Activated CD4-positive, alpha-beta T cell treated with anti-CD3 and anti-CD28 coated beads, Interleukin-2, amount 50 U/mL, for 4 hours (primary cell): ENCODE measurements around the gene BBS9.
"Not testable (repeated sequence)": the region's sequence is repeated elsewhere in the genome, so short reads cannot be mapped to it uniquely, and the experiment has no call there.

Source experiments
- DNase-seq, 2 experiments: peaks; one replicate each; pipeline ENCODE4 v3.0.0-alpha.2; 2020

Gene BBS9

DNA sequence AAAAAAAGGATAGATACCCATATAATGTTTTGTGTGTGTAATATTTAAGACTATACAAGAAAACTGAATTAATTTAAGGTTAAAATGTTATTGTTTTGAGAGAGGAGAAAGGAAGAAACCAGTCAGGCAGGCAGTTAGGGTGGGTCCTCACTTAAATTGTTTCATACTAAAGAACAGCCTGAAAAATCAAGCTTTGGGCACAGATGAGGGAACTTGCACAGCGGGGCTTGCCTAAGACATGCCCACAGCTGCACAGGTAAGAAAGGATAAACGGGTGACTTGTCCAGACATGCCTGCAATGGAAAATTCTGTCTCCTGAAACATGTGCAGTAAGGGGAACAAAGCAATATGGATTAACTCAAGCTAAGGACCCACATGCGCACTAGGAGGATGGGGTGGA, 158.4 kb downstream of the BBS9 start:
- no peak for DNase-seq

DNA sequence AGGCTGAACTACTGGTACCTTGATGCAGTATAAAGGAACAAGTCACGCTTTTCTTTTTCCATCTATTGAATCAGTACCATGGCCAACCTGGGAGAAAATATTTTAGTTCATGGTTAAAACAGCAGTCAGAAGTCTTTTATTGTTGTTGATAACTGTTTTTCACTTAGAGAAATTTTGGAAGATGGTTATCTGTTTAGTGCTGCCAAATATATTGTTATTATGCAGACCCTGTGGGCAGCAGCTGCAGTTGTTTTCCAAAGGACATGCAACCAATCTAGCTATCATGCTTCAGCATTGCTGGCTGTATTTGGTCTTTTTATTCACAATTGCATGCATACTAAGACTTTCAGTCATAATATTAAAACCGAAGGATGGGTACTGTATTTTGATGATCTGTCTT, 169.5 kb downstream of the BBS9 start:
- DNase-seq: no peak

GRCh38 chr7:33299425-33299824, 170.1 kb downstream of the BBS9 start:
- no peak for DNase-seq

GRCh38 chr7:33300131-33300530, 170.8 kb downstream of the BBS9 start:
- no peak for DNase-seq

DNA sequence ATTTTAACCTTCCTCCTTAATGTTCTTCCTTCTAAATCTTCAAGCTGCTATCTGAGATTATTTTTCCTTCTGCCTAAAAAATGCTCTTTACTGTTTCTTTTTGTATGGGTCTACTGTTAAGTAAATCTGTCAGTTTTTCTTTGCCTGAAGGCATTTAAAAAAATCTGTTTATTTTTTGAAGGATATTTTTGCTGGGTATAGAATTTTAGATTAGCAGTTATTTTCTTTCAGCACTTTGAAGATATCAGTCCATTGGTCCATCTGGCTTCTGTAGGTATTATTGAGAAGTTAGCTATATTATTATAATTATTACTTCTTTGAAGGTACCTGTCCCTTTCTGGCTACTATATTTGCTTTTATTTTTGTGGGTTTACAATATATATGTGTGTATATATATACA, 171.4 kb downstream of the BBS9 start:
- DNase-seq: no peak

- DNase-seq: not testable (repeated sequence)
Observed at GRCh38 chr7:33303978-33304557, 174.7 kb downstream of the BBS9 start.

DNA sequence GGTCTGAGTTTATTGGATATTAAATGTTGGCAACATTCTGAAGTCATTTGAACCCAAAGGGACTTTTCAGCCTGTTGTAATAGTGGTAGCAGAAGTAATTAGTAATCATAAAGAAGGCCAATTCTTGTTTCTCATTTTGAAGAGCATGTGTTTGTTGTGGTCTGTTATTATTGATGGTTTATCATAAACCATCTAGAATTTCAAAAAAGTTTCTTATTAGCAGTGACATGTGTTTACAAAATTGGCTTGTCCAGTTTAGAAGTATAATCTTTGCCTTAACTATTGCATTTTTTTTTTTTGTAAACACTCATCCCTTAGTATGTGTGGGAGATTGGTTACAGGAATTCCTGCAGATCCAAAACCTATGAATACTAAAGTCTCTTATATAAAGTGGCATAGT, 177.8 kb downstream of the BBS9 start:
- no peak for DNase-seq

DNA sequence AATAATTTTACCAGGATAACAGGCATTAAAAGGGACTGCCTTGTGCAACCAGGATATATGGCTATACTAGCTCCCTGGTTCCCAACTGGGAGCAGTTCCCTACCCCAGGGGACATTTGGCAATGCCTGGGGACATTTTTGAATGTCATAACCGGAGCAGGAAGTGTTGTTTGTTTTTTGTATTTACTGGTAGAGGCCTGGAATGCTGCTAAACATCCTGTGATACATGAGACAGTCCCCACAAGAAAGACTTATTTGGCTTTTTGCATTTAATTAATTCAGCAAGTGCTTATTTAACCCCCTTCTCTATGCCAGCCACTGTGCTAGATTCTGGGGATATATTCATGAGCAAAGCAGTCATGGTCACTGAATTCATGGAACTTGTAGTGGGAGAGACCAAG, 181.2 kb downstream of the BBS9 start:
- DNase-seq: no peak

GRCh38 chr7:33325754-33326484, 196.6 kb downstream of the BBS9 start:
- no peak for DNase-seq

- no peak for DNase-seq
Observed at GRCh38 chr7:33326485-33326848, 197.1 kb downstream of the BBS9 start.

DNA sequence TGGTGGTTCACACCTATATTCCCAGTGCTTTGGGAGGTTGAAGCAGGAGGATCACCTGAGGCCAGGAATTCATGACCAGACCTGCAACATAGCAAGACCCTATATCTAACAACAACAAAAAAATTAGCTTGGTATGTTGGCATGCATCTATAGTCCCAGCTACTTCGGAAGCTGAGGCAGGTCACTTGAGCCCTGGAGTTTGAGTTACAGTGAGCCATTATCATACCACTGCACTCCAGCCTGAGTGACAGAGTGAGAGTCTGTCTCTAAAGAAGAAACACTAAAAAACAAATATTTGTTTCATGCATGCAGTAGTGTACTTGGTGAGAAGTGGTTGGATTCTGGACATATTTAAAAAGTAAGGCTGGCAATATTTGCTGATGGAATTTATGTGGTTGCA, 198.1 kb downstream of the BBS9 start:
- DNase-seq: no peak

GRCh38 chr7:33334349-33334748, 205.0 kb downstream of the BBS9 start:
- no peak for DNase-seq

DNA sequence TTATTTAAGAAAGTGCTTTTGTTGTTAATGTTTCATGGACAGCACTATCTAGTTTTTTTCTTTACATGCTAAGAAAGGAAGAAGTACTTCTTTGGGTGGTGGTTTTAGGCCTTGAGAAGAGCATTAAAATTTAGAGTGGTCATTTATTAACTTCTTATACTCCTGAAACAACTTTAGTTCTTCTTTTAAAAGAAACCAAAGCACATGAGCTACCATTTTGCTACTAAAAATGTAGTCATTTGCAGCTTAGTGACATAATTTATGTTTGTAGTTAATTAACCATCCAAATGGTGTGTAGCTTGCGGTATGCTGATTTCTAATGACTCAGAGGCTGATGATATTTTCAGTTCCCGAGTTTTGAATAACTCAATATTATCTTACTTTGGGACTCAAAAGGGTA, 207.5 kb downstream of the BBS9 start:
- DNase-seq: no peak

GRCh38 chr7:33339074-33339790, 209.9 kb downstream of the BBS9 start:
- no peak for DNase-seq

- no peak for DNase-seq
Observed at GRCh38 chr7:33346055-33346454, 216.7 kb downstream of the BBS9 start.

- no peak for DNase-seq
Observed at GRCh38 chr7:33350577-33350976, 221.2 kb downstream of the BBS9 start.

DNA sequence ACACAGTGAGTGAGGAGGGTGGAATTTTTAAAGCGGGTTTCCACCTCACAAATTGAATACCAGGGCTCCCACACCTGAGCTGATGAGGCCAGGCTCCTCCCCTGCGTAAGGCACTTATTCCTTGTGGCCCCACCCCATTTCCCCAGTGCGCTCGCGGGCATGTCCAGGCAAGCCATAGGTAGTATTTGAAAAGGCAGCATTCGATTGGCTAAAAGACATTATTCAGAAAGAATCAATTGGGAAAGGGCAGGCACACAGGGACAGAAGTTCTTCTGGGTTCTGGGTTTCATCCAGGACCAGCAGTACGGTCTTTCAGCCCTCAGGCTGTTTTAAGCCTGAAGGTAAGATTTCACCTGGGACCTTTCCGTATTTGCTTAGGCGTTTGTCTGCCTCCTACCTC, 222.3 kb downstream of the BBS9 start:
- no peak for DNase-seq

DNA sequence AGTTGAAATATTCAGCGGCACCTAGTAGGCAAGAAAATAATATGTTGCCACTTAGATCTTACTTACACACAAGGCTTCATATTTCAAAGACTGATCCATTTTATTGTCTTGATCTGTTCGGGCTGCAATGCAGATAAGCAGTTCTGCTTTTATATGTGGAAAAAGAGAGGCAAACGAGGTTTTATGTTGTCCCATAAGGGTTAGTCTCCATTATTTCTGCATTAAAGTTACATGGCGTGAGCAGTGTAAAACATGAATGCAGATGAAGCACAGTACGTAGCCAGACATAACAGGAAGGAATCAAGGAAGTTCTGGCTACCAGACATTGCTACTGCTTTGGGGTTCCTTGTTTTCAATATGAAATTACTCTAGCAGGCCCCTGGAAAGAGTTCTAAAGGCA, 224.8 kb downstream of the BBS9 start:
- no peak for DNase-seq

DNA sequence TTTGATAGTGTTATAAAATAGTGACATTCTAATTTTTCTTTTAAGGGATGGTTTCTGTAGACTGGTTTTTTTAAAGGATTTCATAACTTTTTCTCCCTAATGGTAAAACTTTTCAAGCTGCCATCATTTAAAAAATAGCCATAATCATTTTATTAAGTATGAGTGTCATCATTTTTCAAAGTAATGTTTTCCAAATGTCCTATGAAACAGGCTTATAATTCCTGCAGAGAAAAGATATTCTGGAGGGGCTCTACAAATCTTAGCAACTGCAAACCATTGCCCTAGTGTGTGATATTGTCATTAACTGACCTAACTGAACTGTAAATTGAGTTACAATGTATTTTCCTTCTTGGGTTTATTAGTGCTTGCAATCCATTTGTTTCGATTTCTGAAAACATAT, 226.0 kb downstream of the BBS9 start:
- DNase-seq: no peak

- DNase-seq: no peak
Observed at GRCh38 chr7:33356336-33356735, 227.0 kb downstream of the BBS9 start.

GRCh38 chr7:33357846-33358245, 228.5 kb downstream of the BBS9 start:
- DNase-seq: no peak

- no peak for DNase-seq
Observed at GRCh38 chr7:33369888-33370287, 240.5 kb downstream of the BBS9 start.

GRCh38 chr7:33373195-33373594, 243.8 kb downstream of the BBS9 start:
- no peak for DNase-seq

DNA sequence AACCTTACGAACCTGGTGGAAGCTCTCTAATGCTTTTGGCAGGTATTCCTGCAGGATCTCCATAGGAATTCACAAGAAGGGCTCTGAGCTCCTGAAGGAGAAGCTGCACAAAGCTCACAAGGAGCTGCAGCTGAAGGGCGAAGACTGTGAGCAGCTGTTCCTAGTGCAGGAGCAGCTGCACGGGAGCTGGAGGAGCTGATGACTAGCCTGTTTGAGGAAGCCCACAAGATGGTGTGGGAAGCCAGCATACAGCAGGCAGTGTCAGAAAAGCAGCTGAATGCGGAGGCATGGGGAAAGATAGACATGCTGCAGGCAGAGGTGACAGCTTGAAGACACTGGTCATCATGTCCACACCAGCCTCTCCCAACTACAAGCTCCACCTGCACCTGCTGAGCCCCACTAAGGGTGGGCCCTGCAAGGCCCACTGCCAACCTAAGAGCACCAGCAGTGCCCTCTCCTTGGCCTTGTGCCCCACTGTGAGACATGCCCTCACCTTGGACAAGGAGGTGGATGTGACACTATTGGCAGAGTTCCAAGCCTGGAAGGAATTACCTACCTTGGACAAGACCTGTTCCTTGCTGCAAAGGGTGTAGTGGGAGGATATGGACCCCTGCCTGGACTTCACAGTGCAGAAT, 250.6 kb downstream of the BBS9 start:
- DNase-seq: no peak
